Liver (tissue), 3 donors: Measurements from ENCODE around the gene KLRF1.

Experiments used
- EGR1 ChIP-seq, 2 donors: IDR thresholded peaks; 2 replicates each; pipeline ENCODE4 v1.6.1; 2016 to 2018; ENCODE audit warnings: antibody characterized with exemption in 2 of 2, low read depth in 2 of 2
- GABPA ChIP-seq, 2 donors: IDR thresholded peaks in 1 of 2; conservative IDR thresholded peaks in 1 of 2; 2 replicates each; pipeline ENCODE4 v1.6.1; 2016; ENCODE audit warnings: antibody characterized with exemption in 2 of 2, mild to moderate bottlenecking in 1 of 2, moderate library complexity in 1 of 2
- HNF4A ChIP-seq, 2 donors: conservative IDR thresholded peaks; 2 replicates each; pipeline ENCODE4 v1.6.1; 2016; ENCODE audit warnings: antibody characterized with exemption in 2 of 2, mild to moderate bottlenecking in 2 of 2
- HNF4G ChIP-seq: IDR thresholded peaks from 2 replicates; pipeline ENCODE4 v1.6.1; 2016; ENCODE audit warnings: antibody characterized with exemption
- JUND ChIP-seq, 2 donors: IDR thresholded peaks; 2 replicates each; pipeline ENCODE4 v1.6.1; 2016; ENCODE audit warnings: antibody characterized with exemption in 2 of 2
- RAD21 ChIP-seq, 2 donors: IDR thresholded peaks; 2 replicates each; pipeline ENCODE4 v1.6.1; 2016; ENCODE audit warnings: antibody characterized with exemption in 2 of 2, mild to moderate bottlenecking in 2 of 2
- RXRA ChIP-seq, 2 donors: IDR thresholded peaks; 2 replicates each; pipeline ENCODE4 v1.6.1; 2017 to 2018; ENCODE audit warnings: antibody characterized with exemption in 2 of 2, mild to moderate bottlenecking in 1 of 2
- TAF1 ChIP-seq: conservative IDR thresholded peaks from 2 replicates; pipeline ENCODE4 v1.6.1; 2016; ENCODE audit warnings: antibody characterized with exemption, mild to moderate bottlenecking
- YY1 ChIP-seq: IDR thresholded peaks from 2 replicates; pipeline ENCODE4 v1.6.1; 2016; ENCODE audit warnings: antibody characterized with exemption, mild to moderate bottlenecking
- TF ChIP-seq, protein P1 (sequence below): fragments of 150-350 bp; IDR thresholded peaks from 2 replicates; pipeline ENCODE4 v1.5.1; 2017; ENCODE audit warnings: improper control_type of control experiment, low read depth, low read length; ENCODE audit not compliant: missing input control
- TF ChIP-seq, protein P2 (sequence below): IDR thresholded peaks from 2 replicates; pipeline ENCODE4 v1.6.1; 2016; ENCODE audit warnings: antibody characterized with exemption
- TF ChIP-seq, protein P3 (sequence below): IDR thresholded peaks from 2 replicates; pipeline ENCODE4 v1.6.1; 2016; ENCODE audit warnings: antibody characterized with exemption
- TF ChIP-seq, protein P4 (sequence below): IDR thresholded peaks from 2 replicates; pipeline ENCODE4 v1.6.1; 2016; ENCODE audit warnings: antibody characterized with exemption
- TF ChIP-seq, protein P5 (sequence below): IDR thresholded peaks from 2 replicates; pipeline ENCODE4 v1.6.1; 2016; ENCODE audit warnings: antibody characterized with exemption, mild to moderate bottlenecking
- donor health status: healthy.
- donor health status: healthy.

DNA sequence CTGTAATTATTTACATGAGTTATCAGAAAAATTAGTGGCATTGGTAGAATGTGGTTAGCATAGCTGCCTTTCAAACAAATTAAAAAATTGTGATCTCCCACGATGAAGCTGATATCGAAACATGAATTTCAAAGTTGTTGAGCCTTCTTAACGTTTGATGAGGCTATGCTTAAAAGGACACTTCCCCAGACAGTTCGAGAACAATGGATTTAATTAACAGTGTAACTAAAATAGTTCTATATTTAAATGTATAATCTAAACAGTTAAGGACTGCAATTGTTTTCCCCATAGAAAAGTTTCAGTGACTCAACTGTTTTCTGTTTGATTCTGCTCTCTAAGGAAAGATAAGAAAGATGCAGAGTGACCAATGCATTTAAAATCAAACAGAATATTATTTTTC, 40.2 kb downstream of the KLRF1 start:
- TF ChIP-seq, protein P1, sequence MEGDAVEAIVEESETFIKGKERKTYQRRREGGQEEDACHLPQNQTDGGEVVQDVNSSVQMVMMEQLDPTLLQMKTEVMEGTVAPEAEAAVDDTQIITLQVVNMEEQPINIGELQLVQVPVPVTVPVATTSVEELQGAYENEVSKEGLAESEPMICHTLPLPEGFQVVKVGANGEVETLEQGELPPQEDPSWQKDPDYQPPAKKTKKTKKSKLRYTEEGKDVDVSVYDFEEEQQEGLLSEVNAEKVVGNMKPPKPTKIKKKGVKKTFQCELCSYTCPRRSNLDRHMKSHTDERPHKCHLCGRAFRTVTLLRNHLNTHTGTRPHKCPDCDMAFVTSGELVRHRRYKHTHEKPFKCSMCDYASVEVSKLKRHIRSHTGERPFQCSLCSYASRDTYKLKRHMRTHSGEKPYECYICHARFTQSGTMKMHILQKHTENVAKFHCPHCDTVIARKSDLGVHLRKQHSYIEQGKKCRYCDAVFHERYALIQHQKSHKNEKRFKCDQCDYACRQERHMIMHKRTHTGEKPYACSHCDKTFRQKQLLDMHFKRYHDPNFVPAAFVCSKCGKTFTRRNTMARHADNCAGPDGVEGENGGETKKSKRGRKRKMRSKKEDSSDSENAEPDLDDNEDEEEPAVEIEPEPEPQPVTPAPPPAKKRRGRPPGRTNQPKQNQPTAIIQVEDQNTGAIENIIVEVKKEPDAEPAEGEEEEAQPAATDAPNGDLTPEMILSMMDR: no peak
- TF ChIP-seq JUND (IDR thresholded peaks at IDR 0.05) (no peak), RAD21 (IDR thresholded peaks at IDR 0.05) (no peak), TAF1 (no peak), RXRA (IDR thresholded peaks at IDR 0.05) (no peak), GABPA (IDR thresholded peaks at IDR 0.05 in 1 of 2, conservative IDR thresholded peaks at IDR 0.05 in 1 of 2) (no peak), EGR1 (IDR thresholded peaks at IDR 0.05; ENCODE audit: low read depth in 2 of 2) (no peak), YY1 (no peak), HNF4A (conservative IDR thresholded peaks at IDR 0.05) (no peak), HNF4G (no peak)
- TF ChIP-seq, protein P2, sequence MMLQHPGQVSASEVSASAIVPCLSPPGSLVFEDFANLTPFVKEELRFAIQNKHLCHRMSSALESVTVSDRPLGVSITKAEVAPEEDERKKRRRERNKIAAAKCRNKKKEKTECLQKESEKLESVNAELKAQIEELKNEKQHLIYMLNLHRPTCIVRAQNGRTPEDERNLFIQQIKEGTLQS: no peak
- TF ChIP-seq, protein P3, sequence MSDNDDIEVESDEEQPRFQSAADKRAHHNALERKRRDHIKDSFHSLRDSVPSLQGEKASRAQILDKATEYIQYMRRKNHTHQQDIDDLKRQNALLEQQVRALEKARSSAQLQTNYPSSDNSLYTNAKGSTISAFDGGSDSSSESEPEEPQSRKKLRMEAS: no peak
- TF ChIP-seq, protein P4, sequence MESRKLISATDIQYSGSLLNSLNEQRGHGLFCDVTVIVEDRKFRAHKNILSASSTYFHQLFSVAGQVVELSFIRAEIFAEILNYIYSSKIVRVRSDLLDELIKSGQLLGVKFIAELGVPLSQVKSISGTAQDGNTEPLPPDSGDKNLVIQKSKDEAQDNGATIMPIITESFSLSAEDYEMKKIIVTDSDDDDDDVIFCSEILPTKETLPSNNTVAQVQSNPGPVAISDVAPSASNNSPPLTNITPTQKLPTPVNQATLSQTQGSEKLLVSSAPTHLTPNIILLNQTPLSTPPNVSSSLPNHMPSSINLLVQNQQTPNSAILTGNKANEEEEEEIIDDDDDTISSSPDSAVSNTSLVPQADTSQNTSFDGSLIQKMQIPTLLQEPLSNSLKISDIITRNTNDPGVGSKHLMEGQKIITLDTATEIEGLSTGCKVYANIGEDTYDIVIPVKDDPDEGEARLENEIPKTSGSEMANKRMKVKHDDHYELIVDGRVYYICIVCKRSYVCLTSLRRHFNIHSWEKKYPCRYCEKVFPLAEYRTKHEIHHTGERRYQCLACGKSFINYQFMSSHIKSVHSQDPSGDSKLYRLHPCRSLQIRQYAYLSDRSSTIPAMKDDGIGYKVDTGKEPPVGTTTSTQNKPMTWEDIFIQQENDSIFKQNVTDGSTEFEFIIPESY: no peak
- TF ChIP-seq, protein P5, sequence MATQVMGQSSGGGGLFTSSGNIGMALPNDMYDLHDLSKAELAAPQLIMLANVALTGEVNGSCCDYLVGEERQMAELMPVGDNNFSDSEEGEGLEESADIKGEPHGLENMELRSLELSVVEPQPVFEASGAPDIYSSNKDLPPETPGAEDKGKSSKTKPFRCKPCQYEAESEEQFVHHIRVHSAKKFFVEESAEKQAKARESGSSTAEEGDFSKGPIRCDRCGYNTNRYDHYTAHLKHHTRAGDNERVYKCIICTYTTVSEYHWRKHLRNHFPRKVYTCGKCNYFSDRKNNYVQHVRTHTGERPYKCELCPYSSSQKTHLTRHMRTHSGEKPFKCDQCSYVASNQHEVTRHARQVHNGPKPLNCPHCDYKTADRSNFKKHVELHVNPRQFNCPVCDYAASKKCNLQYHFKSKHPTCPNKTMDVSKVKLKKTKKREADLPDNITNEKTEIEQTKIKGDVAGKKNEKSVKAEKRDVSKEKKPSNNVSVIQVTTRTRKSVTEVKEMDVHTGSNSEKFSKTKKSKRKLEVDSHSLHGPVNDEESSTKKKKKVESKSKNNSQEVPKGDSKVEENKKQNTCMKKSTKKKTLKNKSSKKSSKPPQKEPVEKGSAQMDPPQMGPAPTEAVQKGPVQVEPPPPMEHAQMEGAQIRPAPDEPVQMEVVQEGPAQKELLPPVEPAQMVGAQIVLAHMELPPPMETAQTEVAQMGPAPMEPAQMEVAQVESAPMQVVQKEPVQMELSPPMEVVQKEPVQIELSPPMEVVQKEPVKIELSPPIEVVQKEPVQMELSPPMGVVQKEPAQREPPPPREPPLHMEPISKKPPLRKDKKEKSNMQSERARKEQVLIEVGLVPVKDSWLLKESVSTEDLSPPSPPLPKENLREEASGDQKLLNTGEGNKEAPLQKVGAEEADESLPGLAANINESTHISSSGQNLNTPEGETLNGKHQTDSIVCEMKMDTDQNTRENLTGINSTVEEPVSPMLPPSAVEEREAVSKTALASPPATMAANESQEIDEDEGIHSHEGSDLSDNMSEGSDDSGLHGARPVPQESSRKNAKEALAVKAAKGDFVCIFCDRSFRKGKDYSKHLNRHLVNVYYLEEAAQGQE: no peak
